ENCODE results near the gene TIAM2.

Gene TIAM2

GRCh38 chr6:154969796-154970195 lies 25.3 kb upstream of the TIAM2 start:
- Mint-ChIP-seq H3K27ac (ENCODE audit: low read depth) (no peak overlapping the region), H3K27me3 (no peaks in the 10 kb centered on the region), H3K9me3 (no peaks in the 10 kb centered on the region), H3K4me1 (no peaks in the 10 kb centered on the region), H3K36me3 (ENCODE audit: insufficient read depth) (peaks cover 4% of the 10 kb centered on the region), H3K4me3 (no peak overlapping the region)
- DNase-seq (ENCODE audit: low spot score in 2 of 2) = no peak
- no peak for ATAC-seq (replicated peaks; ENCODE audit: extremely low read depth, poor library complexity, severe bottlenecking)

- H3K27me3 Mint-ChIP-seq = no peaks in the 10 kb centered on the region
- no peak overlapping the region for H3K4me3 Mint-ChIP-seq
- no peak overlapping the region for H3K27ac Mint-ChIP-seq (ENCODE audit: low read depth)
- no peaks in the 10 kb centered on the region for H3K4me1 Mint-ChIP-seq
- ATAC-seq (replicated peaks; ENCODE audit: extremely low read depth, poor library complexity, severe bottlenecking) = no peak
- H3K9me3 Mint-ChIP-seq = no peaks in the 10 kb centered on the region
- no peak for DNase-seq (ENCODE audit: low spot score in 2 of 2)
- H3K36me3 Mint-ChIP-seq (ENCODE audit: insufficient read depth) = peaks cover 4% of the 10 kb centered on the region
Observed at GRCh38 chr6:154974485-154975149, 20.5 kb upstream of the TIAM2 start.

GRCh38 chr6:154977588-154977987 lies 17.5 kb upstream of the TIAM2 start:
- no peak overlapping the region for H3K4me3 Mint-ChIP-seq
- DNase-seq (ENCODE audit: low spot score in 2 of 2) = no peak
- no peaks in the 10 kb centered on the region for H3K27me3 Mint-ChIP-seq
- no peaks in the 10 kb centered on the region for H3K9me3 Mint-ChIP-seq
- peaks cover 9% of the 10 kb centered on the region for H3K4me1 Mint-ChIP-seq
- no peak for ATAC-seq (replicated peaks; ENCODE audit: extremely low read depth, poor library complexity, severe bottlenecking)
- H3K27ac Mint-ChIP-seq (ENCODE audit: low read depth) = no peak overlapping the region
- peaks cover 4% of the 10 kb centered on the region for H3K36me3 Mint-ChIP-seq (ENCODE audit: insufficient read depth)

GRCh38 chr6:154980273-154981078 lies 14.6 kb upstream of the TIAM2 start:
- H3K4me1 Mint-ChIP-seq = peaks cover 9% of the 10 kb centered on the region
- H3K36me3 Mint-ChIP-seq (ENCODE audit: insufficient read depth) = peaks cover 2% of the 10 kb centered on the region
- no peak for ATAC-seq (replicated peaks; ENCODE audit: extremely low read depth, poor library complexity, severe bottlenecking)
- no peaks in the 10 kb centered on the region for H3K27me3 Mint-ChIP-seq
- H3K9me3 Mint-ChIP-seq = no peaks in the 10 kb centered on the region
- H3K4me3 Mint-ChIP-seq = no peak overlapping the region
- DNase-seq (ENCODE audit: low spot score in 2 of 2) = no peak
- no peak overlapping the region for H3K27ac Mint-ChIP-seq (ENCODE audit: low read depth)

GRCh38 chr6:154981079-154981870 lies 13.8 kb upstream of the TIAM2 start:
- H3K27ac Mint-ChIP-seq (ENCODE audit: low read depth) = no peak overlapping the region

GRCh38 chr6:154984146-154984545 lies 11.0 kb upstream of the TIAM2 start:
- no peak overlapping the region for H3K27ac Mint-ChIP-seq (ENCODE audit: low read depth)
- ATAC-seq (replicated peaks; ENCODE audit: extremely low read depth, poor library complexity, severe bottlenecking) (no peak), DNase-seq (ENCODE audit: low spot score in 2 of 2) (no peak)
- peaks cover 9% of the 10 kb centered on the region for H3K4me1 Mint-ChIP-seq
- H3K9me3 Mint-ChIP-seq = no peaks in the 10 kb centered on the region
- H3K27me3 Mint-ChIP-seq = no peaks in the 10 kb centered on the region
- no peaks in the 10 kb centered on the region for H3K36me3 Mint-ChIP-seq (ENCODE audit: insufficient read depth)
- H3K4me3 Mint-ChIP-seq = no peak overlapping the region

More at GRCh38 chr6:154981079-154981870, 13.8 kb upstream of the TIAM2 start:
- Mint-ChIP-seq H3K4me1 (peaks cover 9% of the 10 kb centered on the region), H3K27me3 (no peaks in the 10 kb centered on the region), H3K9me3 (no peaks in the 10 kb centered on the region), H3K4me3 (no peak overlapping the region), H3K36me3 (ENCODE audit: insufficient read depth) (peaks cover 2% of the 10 kb centered on the region)
- DNase-seq (ENCODE audit: low spot score in 2 of 2) (no peak), ATAC-seq (replicated peaks; ENCODE audit: extremely low read depth, poor library complexity, severe bottlenecking) (no peak)

- H3K27ac Mint-ChIP-seq (ENCODE audit: low read depth) = no peak overlapping the region
- H3K4me3 Mint-ChIP-seq = no peak overlapping the region
- H3K9me3 Mint-ChIP-seq = no peaks in the 10 kb centered on the region
- no peaks in the 10 kb centered on the region for H3K4me1 Mint-ChIP-seq
- no peaks in the 10 kb centered on the region for H3K27me3 Mint-ChIP-seq
- no peak for DNase-seq (ENCODE audit: low spot score in 2 of 2)
- no peaks in the 10 kb centered on the region for H3K36me3 Mint-ChIP-seq (ENCODE audit: insufficient read depth)
- no peak for ATAC-seq (replicated peaks; ENCODE audit: extremely low read depth, poor library complexity, severe bottlenecking)
Observed at GRCh38 chr6:154986787-154987235, 8.3 kb upstream of the TIAM2 start.

- H3K4me1 Mint-ChIP-seq = no peaks in the 10 kb centered on the region
- ATAC-seq (replicated peaks; ENCODE audit: extremely low read depth, poor library complexity, severe bottlenecking) (no peak), DNase-seq (ENCODE audit: low spot score in 2 of 2) (no peak)
- no peak overlapping the region for H3K27ac Mint-ChIP-seq (ENCODE audit: low read depth)
- peaks cover 6% of the 10 kb centered on the region for H3K27me3 Mint-ChIP-seq
- H3K9me3 Mint-ChIP-seq = no peaks in the 10 kb centered on the region
- H3K4me3 Mint-ChIP-seq = no peak overlapping the region
- H3K36me3 Mint-ChIP-seq (ENCODE audit: insufficient read depth) = no peaks in the 10 kb centered on the region
Observed at GRCh38 chr6:154989448-154989847, 5.7 kb upstream of the TIAM2 start.

- no peak overlapping the region for H3K27ac Mint-ChIP-seq (ENCODE audit: low read depth)
- H3K27me3 Mint-ChIP-seq = peaks cover 13% of the 10 kb centered on the region
- H3K9me3 Mint-ChIP-seq = no peaks in the 10 kb centered on the region
- H3K4me1 Mint-ChIP-seq = no peaks in the 10 kb centered on the region
- no peak overlapping the region for H3K4me3 Mint-ChIP-seq
- ATAC-seq (replicated peaks; ENCODE audit: extremely low read depth, poor library complexity, severe bottlenecking) (no peak), DNase-seq (ENCODE audit: low spot score in 2 of 2) (no peak)
- no peaks in the 10 kb centered on the region for H3K36me3 Mint-ChIP-seq (ENCODE audit: insufficient read depth)
Observed at GRCh38 chr6:154991207-154991606, 3.9 kb upstream of the TIAM2 start.

- no peaks in the 10 kb centered on the region for H3K4me1 Mint-ChIP-seq
- no peaks in the 10 kb centered on the region for H3K9me3 Mint-ChIP-seq
- DNase-seq (ENCODE audit: low spot score in 2 of 2) = no peak
- no peak overlapping the region for H3K4me3 Mint-ChIP-seq
- H3K27ac Mint-ChIP-seq (ENCODE audit: low read depth) = no peak overlapping the region
- no peak for ATAC-seq (replicated peaks; ENCODE audit: extremely low read depth, poor library complexity, severe bottlenecking)
- H3K27me3 Mint-ChIP-seq = peaks cover 31% of the 10 kb centered on the region
- no peaks in the 10 kb centered on the region for H3K36me3 Mint-ChIP-seq (ENCODE audit: insufficient read depth)
Observed at GRCh38 chr6:154993026-154993425, 2.1 kb upstream of the TIAM2 start.

GRCh38 chr6:154993710-154994109 lies 1.4 kb upstream of the TIAM2 start:
- DNase-seq (ENCODE audit: low spot score in 2 of 2) = no peak
- no peaks in the 10 kb centered on the region for H3K36me3 Mint-ChIP-seq (ENCODE audit: insufficient read depth)
- no peaks in the 10 kb centered on the region for H3K4me1 Mint-ChIP-seq
- H3K4me3 Mint-ChIP-seq = peak overlapping the region; percentile 55
- no peak overlapping the region for H3K27ac Mint-ChIP-seq (ENCODE audit: low read depth)
- H3K9me3 Mint-ChIP-seq = no peaks in the 10 kb centered on the region
- peaks cover 36% of the 10 kb centered on the region for H3K27me3 Mint-ChIP-seq
- no peak for ATAC-seq (replicated peaks; ENCODE audit: extremely low read depth, poor library complexity, severe bottlenecking)

GRCh38 chr6:154994836-154995253 lies 270 bp upstream of the TIAM2 start:
- H3K27me3 Mint-ChIP-seq = peaks cover 36% of the 10 kb centered on the region
- no peak overlapping the region for H3K27ac Mint-ChIP-seq (ENCODE audit: low read depth)

More at GRCh38 chr6:154994836-154995253, 270 bp upstream of the TIAM2 start:
- Mint-ChIP-seq H3K4me1 (no peaks in the 10 kb centered on the region), H3K9me3 (no peaks in the 10 kb centered on the region), H3K4me3 (peak overlapping the region; percentile 55), H3K36me3 (ENCODE audit: insufficient read depth) (no peaks in the 10 kb centered on the region)
- ATAC-seq (replicated peaks; ENCODE audit: extremely low read depth, poor library complexity, severe bottlenecking) (no peak), DNase-seq (ENCODE audit: low spot score in 2 of 2) (no peak)
